Mucosa of descending colon (tissue), 3 donors: ENCODE data around the gene NRG2. TPM values are rescaled to one million over a fixed set of nuclear protein-coding genes. Genes with fewer than 3 reads are reported as not detected.

Experiments used
- ATAC-seq: fragments of 200-7000 bp; cut with Tn5 transposase; one replicate; pipeline ENCODE4 v1.9.1; 2020; ENCODE audit warnings: mild to moderate bottlenecking, moderate library complexity
- DNase-seq, 3 donors: peaks; one replicate each; pipeline ENCODE4 v3.0.0-alpha.2; 2020
- H3K36me3 ChIP-seq: fragments of 200-600 bp; one replicate; pipeline ENCODE4 v1.8.0; 2021; ENCODE audit warnings: low read depth, mild to moderate bottlenecking
- H3K4me1 ChIP-seq: fragments of 200-600 bp; one replicate; pipeline ENCODE4 v1.8.0; 2021; ENCODE audit warnings: low read depth, mild to moderate bottlenecking
- H3K4me3 ChIP-seq: fragments of 200-600 bp; one replicate; pipeline ENCODE4 v1.8.0; 2021; ENCODE audit warnings: mild to moderate bottlenecking
- H3K9me3 ChIP-seq: fragments of 200-600 bp; one replicate; pipeline ENCODE4 v1.8.0; 2021; ENCODE audit warnings: mild to moderate bottlenecking
- CTCF ChIP-seq: fragments of 200-600 bp; IDR thresholded peaks from one replicate; pipeline ENCODE4 v1.8.0; 2022; ENCODE audit warnings: antibody characterized with exemption, mild to moderate bottlenecking
- intact Hi-C, 2 donors: fragments of 100-400 bp; cut with DNase I in 1 of 2; cut with micrococcal nuclease in 1 of 2; formaldehyde crosslinking; loops; one replicate each; pipeline versions ENCODE4 v1.11.0 to v1.11.1; 2022; cut with DNase I, micrococcal nuclease
- total RNA-seq, 3 donors: library from RNA; stranded (reverse); fragmentation: NEBNext Ultra II Directional in 2 of 3; extraction: Animal tissue kit (Norgen Biotek cat#: 25700) in 2 of 3; gene quantifications; one replicate each; pipeline versions ENCODE4 v1.2.1 to v1.2.4, GENCODE V29; 2021 to 2023
- donor health status: DM: no; HTN: no; CAD: no; lungs with moderate emphysema.
- donor health status: DM: no; HTN: no; CAD: no.
- donor health status: DM: no; HTN: yes; CAD: no.

The NRG2 gene
- total RNA-seq, 3 donors from 2014 or later, result 0.52 to 7.3 (median 0.89) TPM

GRCh38 chr5:139885857-139886208, 157.3 kb downstream of the NRG2 start:
- ATAC-seq (no peak), DNase-seq (no peak)
- Histone ChIP-seq H3K36me3 (no peaks in the 10 kb centered on the region), H3K4me3 (no peak overlapping the region), H3K9me3 (no peaks in the 10 kb centered on the region), H3K4me1 (no peaks in the 10 kb centered on the region)
- intact Hi-C loops, result no loop called here
- no peak for TF ChIP-seq CTCF

- intact Hi-C loops, result no loop called here
- no peak for ATAC-seq
- no peak overlapping the region for H3K4me3 ChIP-seq
- no peaks in the 10 kb centered on the region for H3K36me3 ChIP-seq
- H3K9me3 ChIP-seq, result no peaks in the 10 kb centered on the region
- H3K4me1 ChIP-seq, result no peaks in the 10 kb centered on the region
- no peak for TF ChIP-seq CTCF
- DNase-seq, result no peak
Measured at GRCh38 chr5:139885172-139885856, 157.8 kb downstream of the NRG2 start.

- DNase-seq, result no peak
- intact Hi-C loops, result no loop called here
- Histone ChIP-seq H3K36me3 (no peaks in the 10 kb centered on the region), H3K4me3 (no peak overlapping the region), H3K4me1 (no peaks in the 10 kb centered on the region), H3K9me3 (no peaks in the 10 kb centered on the region)
- no peak for TF ChIP-seq CTCF
- ATAC-seq, result no peak
Measured at GRCh38 chr5:139884734-139885133, 158.4 kb downstream of the NRG2 start.

GRCh38 chr5:139884144-139884543, 159.0 kb downstream of the NRG2 start:
- no peaks in the 10 kb centered on the region for H3K36me3 ChIP-seq
- no peaks in the 10 kb centered on the region for H3K4me1 ChIP-seq
- H3K9me3 ChIP-seq, result no peaks in the 10 kb centered on the region
- no peak overlapping the region for H3K4me3 ChIP-seq
- TF ChIP-seq CTCF, result no peak
- intact Hi-C loops, result no loop called here
- ATAC-seq (no peak), DNase-seq (no peak)

- Histone ChIP-seq H3K4me1 (no peaks in the 10 kb centered on the region), H3K36me3 (no peaks in the 10 kb centered on the region), H3K4me3 (no peak overlapping the region), H3K9me3 (no peaks in the 10 kb centered on the region)
- intact Hi-C loops, result no loop called here
- DNase-seq (no peak), ATAC-seq (no peak)
- TF ChIP-seq CTCF, result no peak
Measured at GRCh38 chr5:139882961-139883539, 160.0 kb downstream of the NRG2 start.

- H3K9me3 ChIP-seq, result no peaks in the 10 kb centered on the region
- ATAC-seq (no peak), DNase-seq (no peak)
- H3K4me1 ChIP-seq, result no peaks in the 10 kb centered on the region
- intact Hi-C loops, result no loop called here
- no peaks in the 10 kb centered on the region for H3K36me3 ChIP-seq
- no peak overlapping the region for H3K4me3 ChIP-seq
- no peak for TF ChIP-seq CTCF
Measured at GRCh38 chr5:139882316-139882715, 160.8 kb downstream of the NRG2 start.
